ENCODE results near the gene FAM210B. TPM values are rescaled to one million over a fixed set of nuclear protein-coding genes. Genes with fewer than 3 reads are reported as not detected.
"Not testable (repeated sequence)": the region's sequence is repeated elsewhere in the genome, so short reads cannot be mapped to it uniquely, and the experiment has no call there.

The FAM210B gene
- total RNA-seq, 4 donors from 2014 or later: 29.2 to 58.6 (median 39.3) TPM

DNA sequence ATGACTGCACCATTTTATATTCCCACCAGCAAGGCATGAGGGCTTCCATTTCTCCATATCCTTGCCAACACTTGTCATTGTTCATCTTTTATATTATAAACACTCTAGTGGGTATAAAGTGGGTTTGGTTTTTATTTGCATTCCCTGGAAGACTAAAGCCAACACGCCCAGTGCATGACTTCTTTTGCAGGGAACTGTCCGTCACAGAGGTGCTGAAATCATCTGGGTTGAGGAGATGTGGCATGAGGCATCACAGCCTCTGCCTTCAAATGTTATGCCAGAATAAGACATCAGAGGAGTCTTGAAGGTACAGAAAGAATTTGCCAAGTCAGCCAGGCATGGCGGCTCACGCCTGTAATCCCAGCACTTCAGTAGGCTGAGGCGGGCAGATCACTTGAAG lies 29.9 kb upstream of the FAM210B start:
- TF ChIP-seq, protein P1, sequence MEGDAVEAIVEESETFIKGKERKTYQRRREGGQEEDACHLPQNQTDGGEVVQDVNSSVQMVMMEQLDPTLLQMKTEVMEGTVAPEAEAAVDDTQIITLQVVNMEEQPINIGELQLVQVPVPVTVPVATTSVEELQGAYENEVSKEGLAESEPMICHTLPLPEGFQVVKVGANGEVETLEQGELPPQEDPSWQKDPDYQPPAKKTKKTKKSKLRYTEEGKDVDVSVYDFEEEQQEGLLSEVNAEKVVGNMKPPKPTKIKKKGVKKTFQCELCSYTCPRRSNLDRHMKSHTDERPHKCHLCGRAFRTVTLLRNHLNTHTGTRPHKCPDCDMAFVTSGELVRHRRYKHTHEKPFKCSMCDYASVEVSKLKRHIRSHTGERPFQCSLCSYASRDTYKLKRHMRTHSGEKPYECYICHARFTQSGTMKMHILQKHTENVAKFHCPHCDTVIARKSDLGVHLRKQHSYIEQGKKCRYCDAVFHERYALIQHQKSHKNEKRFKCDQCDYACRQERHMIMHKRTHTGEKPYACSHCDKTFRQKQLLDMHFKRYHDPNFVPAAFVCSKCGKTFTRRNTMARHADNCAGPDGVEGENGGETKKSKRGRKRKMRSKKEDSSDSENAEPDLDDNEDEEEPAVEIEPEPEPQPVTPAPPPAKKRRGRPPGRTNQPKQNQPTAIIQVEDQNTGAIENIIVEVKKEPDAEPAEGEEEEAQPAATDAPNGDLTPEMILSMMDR (IDR thresholded peaks at IDR 0.05): no peak
- no peak for DNase-seq (ENCODE audit: low spot score)
- ATAC-seq (ENCODE audit: low FRiP score): no peak

DNA sequence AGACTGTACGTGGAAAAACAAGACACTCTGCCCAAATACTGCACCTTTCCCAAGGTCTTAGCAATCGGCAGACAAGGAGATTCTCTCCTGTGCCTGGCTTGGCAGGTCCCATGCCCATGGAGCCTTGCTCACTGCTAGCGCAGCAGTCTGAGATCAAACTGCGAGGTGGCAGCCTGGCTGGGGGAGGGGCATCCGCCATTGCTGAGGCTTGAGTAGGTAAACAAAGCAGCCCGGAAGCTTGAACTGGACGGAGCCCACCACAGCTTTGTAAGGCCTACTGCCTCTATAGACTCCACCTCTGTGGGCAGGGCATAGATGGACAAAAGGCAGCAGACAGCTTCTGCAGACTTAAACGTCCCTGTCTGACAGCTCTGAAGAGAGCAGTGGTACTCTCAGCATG lies 22.1 kb upstream of the FAM210B start:
- not testable (repeated sequence) for ATAC-seq (ENCODE audit: low FRiP score); DNase-seq (ENCODE audit: low spot score)

DNA sequence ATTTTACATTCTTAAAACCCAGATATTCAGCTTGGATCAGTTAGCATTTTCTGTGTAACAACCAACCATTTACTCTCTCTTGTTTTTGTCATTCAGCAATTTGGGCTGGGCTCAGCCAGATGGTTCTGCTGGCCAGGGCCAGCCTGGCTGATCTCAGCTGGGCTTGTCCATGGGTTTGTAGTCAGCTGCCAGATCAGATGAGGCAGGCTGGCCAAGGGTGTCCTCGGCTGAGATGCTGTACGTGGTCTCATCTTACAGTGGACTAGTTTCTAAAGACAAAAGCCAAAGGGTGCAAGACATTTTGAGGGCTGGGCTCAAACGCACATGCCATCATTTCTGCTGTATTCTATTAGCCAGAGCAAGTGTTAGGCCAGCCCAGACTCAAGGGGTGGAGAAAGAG lies 16.0 kb upstream of the FAM210B start:
- DNase-seq (ENCODE audit: low spot score): no peak
- ATAC-seq (ENCODE audit: low FRiP score): no peak
- TF ChIP-seq, protein P1 (IDR thresholded peaks at IDR 0.05): no peak

DNA sequence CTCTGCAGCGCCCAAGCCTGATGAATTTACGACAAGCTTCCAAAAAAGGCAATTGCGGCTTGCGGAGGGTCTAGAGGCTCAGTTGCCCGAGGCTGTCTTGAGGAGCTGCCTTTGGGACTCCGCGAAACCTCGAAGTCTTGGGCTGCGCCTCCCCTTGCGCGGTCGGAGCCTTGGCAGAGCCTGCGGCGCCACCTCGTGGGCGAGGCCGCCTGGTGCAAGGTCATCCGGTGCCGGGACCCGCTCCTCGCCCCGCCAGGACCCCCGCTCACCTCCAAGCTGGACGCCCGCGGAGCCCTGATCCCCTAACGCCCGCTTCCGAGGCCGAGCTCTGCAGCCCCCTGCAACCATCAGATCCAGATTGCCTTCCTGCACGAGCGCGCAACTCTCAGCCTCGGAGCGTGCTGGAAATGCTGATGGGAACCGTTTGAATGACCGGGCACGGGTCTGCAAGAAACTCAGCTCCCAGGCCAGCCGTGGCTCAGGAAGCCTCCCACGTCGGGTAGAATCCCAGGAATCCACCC lies 14.9 kb upstream of the FAM210B start:
- ATAC-seq (ENCODE audit: low FRiP score) (peak; percentile 86), DNase-seq (ENCODE audit: low spot score) (no peak)
- TF ChIP-seq, protein P1 (IDR thresholded peaks at IDR 0.05): peak in 1 of 3 donors; percentile 34

DNA sequence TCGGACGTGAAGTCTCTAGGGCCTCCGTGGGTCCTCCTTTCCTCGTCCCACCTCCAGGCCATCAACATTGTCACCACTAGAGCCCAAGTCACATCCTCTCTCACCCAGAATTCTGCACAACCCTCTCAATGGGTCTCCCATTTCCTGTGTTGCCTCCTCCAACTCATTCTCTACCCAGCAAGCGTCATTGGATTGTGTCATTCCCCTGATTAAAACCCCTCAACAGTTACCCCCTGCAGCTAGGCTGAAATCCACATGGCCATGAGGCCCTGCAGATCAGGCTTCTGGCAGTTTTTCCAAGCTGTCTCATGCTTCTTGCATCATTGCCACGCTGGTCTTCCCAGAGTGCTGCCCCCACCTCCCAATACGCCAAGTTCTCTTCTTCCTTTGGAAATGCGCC lies 12.9 kb upstream of the FAM210B start:
- TF ChIP-seq, protein P1 (IDR thresholded peaks at IDR 0.05): no peak
- DNase-seq (ENCODE audit: low spot score): no peak
- no peak for ATAC-seq (ENCODE audit: low FRiP score)

DNA sequence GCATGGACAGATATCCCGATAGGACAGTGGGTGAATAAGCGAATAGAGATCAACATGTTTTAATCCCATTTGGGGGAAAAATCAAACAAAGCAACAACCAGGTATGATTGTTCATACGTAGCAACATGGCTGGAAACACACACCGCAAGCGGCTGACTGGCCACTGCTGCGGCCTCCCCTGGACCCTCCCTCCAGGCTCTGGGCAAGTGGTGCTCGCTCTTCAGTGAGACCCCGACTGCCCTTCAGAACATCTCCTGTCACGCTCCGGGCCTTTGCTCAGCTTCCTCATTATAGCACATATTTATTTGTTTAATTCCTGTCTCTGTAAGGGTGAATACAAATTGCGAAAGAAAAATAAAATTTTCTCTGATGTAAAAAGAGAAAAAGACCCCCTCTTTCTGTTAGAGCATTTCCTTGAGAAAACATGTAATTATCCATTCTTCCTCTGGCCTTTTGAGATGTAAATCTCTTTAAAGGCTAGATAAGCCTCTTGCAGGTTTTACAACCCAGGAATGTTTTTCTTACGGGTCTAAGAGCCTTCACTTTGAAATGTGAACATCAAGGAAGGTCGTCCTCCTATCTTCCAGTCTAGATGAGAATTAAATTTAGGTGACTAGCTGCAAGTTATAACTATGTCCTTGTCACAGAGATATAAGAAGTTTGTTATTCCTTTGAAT lies 11.0 kb upstream of the FAM210B start:
- TF ChIP-seq, protein P1 (IDR thresholded peaks at IDR 0.05): no peak
- ATAC-seq (ENCODE audit: low FRiP score) (no peak), DNase-seq (ENCODE audit: low spot score) (no peak)

DNA sequence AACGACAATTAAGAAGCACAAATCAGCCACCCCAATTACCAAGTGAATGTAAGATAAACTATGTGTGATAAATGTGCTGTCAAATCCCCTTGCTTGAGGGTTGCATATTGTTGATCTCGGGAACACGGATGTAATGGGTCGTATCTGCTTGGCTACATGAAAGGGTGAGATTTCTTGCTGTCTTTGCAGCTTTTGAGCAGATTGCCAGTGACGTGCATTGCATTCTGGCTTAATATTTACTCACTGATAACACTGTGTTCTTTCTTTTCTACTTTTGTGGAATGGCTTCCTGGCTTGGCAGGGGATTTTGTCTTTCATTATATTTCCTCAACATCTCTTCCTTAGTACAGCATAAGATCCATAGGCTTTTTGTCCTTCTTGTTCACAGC lies 10.5 kb upstream of the FAM210B start:
- no peak for ATAC-seq (ENCODE audit: low FRiP score)
- no peak for DNase-seq (ENCODE audit: low spot score)
- TF ChIP-seq, protein P1 (IDR thresholded peaks at IDR 0.05): no peak

All from omental fat pad (tissue), 4 donors.